Stimulated activated CD8-positive, alpha-beta memory T cell treated with anti-CD3 and anti-CD28 coated beads, Interleukin-12 subunit alpha, Interleukin-12 subunit beta, amount 100 ng/mL, for 4 hours (primary cell): Measurements from ENCODE around the gene SP6.
A peak's percentile ranks its signal among the peaks of the same experiment; 100 is the strongest.

Experiments
- DNase-seq: peaks from one replicate; pipeline ENCODE4 v3.0.0-alpha.2; 2020; ENCODE audit warnings: low read depth

SP6 gene

DNA sequence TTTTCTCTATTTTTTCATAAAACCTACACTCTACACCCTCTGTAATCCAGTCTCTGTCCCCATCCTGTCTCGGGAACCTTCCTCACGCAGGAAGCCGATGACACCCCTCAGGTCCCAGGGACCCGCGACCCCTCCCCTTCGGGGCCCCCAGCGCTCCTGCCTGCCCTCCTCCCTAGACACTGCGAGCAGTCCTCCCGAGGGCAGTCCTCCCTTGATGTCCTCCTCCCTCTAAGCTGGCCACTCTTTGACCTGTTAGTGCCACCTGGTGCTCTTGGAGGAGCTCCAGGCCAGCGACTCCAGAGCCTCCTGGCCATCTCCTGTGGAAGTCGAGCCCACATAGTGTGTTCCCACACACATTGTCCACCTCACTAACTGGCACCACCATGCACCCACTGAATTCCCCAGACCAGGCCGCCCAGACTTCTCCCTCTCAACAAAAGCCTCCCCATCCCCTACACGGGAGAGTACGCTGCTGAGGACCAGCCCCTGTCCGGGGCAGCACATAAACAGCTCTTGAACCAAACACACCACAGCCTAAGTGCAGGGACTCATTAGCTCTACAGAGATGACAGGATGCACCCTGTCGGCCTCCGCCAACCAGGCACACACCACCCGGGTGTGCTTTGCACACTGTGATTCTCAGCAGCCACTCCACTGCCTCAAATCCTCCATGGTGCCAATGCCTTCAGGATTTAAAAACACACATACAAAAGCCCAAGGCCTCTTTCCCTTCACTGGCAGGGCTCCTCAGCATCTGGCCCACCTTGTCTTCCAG, 38.6 kb downstream of the SP6 start:
- no peak for DNase-seq

GRCh38 chr17:47811709-47812108, 39.3 kb downstream of the SP6 start:
- DNase-seq = no peak

- DNase-seq = no peak
These were observed 39.9 kb downstream of the SP6 start for GRCh38 chr17:47810901-47811635.

- no peak for DNase-seq
These were observed 40.7 kb downstream of the SP6 start for GRCh38 chr17:47810200-47810821.

- DNase-seq = no peak
These were observed 42.0 kb downstream of the SP6 start for GRCh38 chr17:47808830-47809480.

GRCh38 chr17:47808036-47808829, 42.7 kb downstream of the SP6 start:
- DNase-seq = no peak

GRCh38 chr17:47807421-47807820, 43.5 kb downstream of the SP6 start:
- no peak for DNase-seq

DNA sequence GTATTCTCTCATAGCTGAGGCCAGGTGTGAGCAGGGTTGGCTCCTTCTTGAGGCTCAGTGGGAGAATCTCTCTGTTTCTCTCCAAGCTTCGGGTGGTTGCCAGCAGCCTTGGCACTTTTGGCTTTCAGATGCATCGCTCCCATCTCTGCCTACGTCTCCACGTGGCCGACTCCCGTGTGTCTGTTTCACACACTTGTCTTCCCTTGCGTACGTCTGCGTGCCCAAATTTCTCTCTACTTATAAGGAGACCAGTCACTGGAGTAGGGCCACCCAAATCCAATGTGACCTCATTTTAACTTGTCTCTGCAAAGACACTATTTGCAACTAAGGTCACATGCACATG, 44.1 kb downstream of the SP6 start:
- DNase-seq = no peak

- DNase-seq = no peak
These were observed 44.7 kb downstream of the SP6 start for GRCh38 chr17:47806026-47806912.

DNA sequence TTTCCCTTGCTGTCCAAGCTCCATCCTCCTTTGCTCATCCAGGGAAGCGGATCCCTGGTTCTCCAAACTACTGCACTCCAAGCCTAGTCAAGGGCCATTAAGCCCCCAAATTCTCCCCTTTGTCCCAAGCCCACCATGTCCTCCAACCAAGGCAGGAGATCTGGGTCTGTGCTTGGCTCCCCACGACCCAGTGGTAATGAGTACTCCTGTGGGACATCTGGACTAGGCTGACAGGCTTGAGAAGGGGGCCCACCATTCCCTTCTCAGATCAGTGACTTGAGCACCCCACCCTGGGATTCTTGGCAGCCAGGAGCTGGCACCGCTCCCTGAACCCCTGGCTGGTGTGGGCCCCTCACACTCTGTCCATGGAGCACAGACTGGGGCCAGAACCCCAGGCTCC, 46.5 kb downstream of the SP6 start:
- no peak for DNase-seq

- no peak for DNase-seq
These were observed 47.2 kb downstream of the SP6 start for GRCh38 chr17:47803751-47804150.

DNA sequence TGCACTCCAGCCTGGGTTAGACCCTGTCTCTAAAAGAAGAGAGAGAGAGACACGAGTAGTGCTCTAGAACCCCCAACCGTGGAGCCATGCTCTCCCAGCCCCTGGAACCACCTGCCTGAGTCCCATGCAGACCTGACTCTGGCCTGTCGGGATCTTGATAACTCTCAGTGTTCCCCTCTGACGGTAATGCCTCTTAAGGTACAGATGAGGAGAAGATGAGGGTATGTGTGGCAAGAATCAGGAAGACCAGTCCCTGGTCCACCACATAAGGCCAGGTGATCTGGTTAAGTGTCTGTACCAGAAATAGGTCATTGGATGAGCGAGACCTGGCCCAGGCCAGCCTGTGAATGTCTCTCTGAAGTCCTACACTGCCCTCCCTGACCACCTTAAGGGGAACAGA, 47.8 kb downstream of the SP6 start:
- DNase-seq = no peak

DNA sequence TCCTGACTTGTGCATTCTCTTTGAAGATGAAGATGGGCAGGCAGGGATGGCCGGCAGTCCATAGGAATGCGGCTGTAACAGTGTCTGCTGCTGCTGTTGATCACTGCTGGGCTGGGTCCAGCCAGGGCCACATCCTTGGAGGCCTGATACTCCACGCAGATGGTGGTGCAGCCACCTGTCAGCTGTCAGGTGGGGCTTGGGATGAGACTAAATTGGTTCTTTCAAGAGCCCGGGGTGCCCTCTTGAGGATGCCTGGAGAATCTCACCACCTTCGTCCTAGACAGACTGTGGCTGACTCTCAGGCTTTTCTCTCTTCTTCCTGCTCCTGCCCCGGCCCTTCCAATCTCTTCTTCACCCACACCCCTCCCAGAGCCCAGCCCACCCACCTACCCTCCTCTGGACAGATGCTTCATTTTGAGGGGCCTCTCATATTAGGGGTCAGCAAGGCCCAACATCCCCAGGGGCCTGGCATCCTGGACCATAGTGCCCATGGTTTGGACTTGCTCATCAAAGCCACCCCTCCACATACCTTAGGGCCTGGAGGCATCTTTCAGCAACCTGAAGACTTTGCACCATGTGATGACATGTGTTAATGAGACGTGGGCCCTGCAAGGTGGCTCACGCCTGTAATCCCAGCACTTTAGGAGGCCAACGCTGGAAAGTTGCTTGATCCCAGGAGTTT, 48.5 kb downstream of the SP6 start:
- DNase-seq = peak; percentile 29

DNA sequence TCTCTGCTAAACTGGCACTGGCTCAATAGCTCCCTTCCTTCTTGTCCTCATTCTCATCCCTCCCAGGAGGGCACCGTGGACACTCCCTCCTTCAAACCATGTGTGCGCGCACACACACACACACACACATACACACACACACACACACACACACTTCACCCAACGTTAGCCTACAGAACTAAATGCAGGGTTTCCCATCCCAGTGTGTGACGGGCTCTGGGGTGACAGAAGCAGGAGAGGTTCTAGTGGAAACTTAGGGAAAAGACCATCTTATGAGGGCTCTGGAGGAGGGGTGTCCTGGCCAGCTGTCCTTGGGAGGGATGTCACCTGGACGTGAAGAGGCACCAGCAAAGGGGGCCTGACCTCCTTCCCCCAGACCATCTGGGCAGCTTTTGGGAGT, 49.1 kb downstream of the SP6 start:
- no peak for DNase-seq

DNA sequence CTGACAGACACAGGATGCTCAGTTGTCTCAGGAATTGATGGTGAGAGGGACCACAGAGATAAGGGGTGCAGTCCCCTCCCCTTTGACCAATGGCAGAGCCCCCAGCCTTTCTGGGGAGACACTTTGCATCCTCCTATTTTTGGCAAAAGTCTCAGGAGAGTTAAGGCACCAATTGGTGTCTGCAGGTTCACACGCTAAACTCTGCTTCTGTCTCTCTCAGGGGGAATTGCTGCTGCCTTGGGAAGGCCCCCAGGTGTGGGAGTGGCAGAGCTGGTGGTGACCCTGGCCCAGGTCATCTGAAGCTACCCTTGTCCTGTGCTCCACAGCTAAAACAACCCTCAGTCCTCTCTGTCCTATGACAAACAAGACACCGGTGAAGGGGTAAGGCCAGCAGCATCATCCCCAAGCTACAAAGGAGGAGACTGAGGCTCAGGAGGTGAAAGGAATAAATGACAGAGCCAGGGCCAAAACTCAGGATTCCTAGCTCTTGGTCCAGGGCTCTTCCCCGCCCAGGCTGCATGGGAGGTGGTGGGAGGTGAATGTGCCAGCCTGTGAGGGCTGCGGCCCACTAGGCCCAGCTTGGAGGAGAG, 49.7 kb downstream of the SP6 start:
- DNase-seq = no peak

- DNase-seq = no peak
These were observed 50.3 kb downstream of the SP6 start for GRCh38 chr17:47800686-47801085.

GRCh38 chr17:47797797-47798196, 53.2 kb downstream of the SP6 start:
- DNase-seq = no peak
